Activated CD8-positive, alpha-beta memory T cell treated with anti-CD3 and anti-CD28 coated beads, Interleukin-2, amount 50 U/mL, for 1 hour (primary cell): ENCODE data around the gene RDH14.

Source experiments
- DNase-seq: peaks from one replicate; pipeline ENCODE4 v3.0.0-alpha.2; 2020; ENCODE audit errors: extremely low read depth

The RDH14 gene

DNA sequence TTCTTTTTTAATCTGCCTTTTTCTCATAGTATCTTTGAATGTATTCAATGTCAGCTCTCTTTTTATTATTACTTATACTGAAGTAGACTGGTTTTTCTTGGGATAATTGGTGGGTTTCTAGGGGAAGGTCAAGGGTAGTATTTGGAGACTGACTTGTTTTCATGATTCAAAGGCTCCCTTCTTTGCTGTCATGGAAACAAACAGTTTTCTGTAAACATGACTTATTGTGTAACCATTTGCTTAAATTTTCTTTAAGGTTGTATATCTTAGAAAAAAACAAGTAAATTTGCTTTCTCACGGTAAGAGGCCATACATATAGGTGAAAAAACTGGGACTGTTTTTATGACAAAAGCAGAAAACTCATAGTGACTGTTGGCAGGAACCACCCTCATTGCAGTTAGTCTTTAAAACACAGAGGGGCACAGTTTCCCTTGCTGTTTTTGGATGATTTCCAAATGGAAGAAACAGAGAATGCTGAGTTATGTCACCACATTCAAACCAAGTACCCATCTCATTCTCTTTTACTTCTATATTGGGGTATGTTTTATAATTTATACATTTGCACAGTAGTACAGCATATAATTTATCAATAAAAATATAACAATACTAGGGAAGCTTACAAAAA is 5.8 kb upstream of the RDH14 start:
- DNase-seq: no peak

DNA sequence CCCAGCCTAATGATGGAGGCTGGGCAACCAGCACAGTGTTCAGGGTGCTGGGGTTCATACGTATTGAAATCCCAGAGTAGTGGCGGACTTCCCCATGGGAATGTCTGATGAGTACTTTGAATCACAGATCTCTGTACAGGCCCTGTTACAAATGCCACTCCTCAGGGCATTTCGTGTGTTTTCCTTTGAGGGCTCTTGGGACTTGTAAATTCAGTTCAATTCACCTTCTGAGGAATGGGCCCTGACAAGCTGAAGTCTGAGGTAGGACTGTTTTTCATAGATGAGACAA is 288 bp upstream of the RDH14 start:
- DNase-seq: no peak

DNA sequence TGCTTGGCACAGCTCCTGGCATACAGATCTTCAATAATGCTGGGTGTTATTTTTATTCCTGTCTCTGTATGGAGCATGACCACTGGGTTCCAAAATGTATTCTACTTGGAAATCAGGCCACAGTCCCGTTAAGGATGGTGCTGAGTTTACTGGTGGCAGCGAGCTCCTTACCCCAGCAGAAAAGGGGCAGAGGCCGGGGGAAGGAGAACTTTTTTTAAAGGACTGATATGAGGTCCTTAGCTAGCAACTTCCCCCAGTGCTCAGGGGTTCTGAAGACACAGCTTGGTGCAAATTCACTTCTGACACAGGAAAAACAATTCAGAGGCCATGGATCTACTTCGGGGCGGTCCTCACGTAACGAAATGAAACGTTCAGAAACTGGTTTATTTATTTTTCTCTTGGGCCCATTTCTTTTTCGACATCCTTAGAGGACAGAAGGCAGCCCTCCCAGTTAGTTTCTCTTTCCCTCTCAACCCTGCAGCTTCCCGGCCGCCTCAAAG is 872 bp downstream of the RDH14 start:
- no peak for DNase-seq

DNA sequence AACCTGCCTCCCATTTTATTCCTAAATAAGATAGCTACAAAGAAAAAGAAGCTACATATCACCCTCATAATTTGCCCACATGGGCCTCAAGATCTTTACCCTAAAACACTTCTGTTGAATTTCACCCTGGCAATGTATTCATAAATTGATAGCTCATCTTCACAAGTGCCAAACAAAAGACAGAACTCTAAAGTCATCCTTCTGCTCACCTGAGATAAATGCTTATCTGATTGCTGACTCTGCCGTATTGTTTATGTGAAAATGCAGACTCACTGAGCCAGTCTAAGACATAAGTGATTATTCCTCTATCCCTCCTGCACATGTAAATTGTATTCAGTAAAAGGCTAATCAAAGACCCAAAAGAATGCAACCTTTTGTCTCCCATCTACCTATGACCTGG is 2.0 kb downstream of the RDH14 start:
- no peak for DNase-seq

DNA sequence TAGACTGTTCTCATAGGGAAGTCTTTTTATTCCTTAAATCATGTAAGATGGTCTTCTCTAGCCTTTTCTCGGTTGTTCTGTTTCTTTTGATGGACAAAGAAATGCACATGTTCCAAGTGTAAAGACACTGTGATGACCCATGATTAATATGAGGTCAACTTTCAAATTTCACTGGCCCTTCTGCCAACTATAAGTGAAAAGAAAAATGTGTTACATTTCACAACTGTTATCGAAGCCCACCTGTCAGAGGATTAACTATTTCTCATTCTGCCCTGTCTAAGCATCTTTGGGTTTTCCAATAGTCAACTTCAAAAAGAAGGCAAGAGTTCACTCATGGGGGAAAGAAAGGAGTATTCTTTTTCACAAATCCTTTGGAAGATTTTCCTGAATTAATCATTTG is 3.3 kb downstream of the RDH14 start:
- DNase-seq: no peak

DNA sequence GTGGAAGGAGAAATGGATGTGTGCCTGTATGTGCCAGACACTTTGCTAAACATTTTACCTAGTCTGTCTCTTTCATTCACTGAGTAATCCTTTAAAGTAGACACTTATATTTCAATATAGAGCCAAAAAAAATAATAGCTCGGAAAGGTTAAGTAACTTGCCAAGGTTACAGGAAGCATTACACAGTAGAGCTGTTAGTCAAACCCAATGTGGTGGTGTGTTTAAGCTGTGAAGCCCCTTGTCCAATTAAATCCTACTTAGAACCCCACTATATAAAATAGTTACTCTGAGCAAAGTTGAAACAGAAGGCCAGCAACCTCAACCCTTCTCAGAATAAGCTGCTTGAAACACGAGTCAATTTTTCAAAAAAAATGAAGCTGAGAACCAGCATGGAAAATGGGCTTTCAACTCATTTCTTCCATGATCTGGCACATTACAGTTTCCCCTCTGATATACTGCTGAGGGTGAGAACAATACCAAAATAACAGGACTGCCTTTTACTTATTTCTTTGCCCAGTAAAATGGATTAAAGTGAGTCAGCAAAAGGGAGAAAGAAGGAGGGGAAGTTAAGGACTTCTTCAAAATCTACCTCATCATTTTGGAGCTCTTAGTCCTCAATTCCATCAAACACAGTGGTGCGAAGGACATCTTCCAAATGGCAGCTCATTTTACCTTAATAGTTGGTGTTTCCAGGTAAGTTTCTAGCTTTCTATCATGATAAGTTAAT is 7.9 kb downstream of the RDH14 start:
- no peak for DNase-seq

DNA sequence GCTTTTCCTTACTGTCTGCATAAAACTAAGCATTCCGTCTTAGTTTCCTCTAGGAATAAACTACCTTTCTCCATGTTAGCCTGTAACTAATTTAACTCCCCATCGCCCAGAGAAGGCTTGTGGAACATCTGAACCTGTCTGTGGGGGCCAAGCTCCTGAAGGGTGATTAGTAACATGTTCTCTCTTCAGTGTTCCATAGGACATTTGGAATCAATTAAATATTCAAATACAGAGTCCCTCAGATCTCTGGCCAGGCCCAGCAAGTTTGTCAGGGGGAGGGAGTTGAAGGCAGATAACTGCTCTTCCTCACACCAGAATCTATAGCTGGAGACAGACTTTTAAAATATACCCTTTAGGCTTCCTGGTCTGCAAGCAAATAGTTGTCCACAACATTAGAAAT is 8.8 kb downstream of the RDH14 start:
- no peak for DNase-seq

DNA sequence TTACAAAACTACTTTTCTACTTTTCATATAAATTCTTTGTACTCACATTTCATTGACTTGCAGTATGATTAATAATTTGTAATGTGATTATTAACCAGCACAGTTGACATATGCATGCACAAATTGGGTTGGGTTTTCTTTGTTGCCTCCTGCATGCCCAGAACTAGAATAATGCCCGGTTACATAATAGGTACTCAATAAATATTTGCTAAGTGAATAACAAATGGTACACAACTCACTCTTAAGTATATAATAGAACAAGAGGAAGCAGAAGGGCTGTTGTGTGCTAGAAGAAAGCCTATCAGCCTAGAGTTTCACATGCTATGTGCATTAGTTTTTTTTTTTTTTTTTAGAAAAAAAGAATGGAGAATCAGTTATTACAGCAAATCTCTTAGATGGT is 9.3 kb downstream of the RDH14 start:
- no peak for DNase-seq

DNA sequence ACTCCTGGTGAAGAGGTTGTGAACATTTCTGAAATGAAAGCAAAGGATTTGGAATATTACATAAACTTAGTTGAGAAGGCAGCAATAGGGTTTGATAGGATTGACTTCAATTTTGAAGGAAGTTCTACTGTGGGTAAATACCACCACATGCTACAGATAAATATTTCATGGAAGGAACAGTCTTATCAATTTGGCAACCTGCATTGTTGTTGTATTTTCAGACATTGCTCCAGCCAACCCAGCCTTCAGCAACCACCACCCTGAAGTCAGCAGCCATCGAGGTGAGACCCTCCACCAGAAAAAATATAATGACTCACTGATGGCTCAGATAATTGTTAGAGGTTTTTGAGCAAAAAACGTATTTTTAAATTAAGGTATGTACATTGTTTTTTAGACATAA is 10.0 kb downstream of the RDH14 start:
- no peak for DNase-seq

DNA sequence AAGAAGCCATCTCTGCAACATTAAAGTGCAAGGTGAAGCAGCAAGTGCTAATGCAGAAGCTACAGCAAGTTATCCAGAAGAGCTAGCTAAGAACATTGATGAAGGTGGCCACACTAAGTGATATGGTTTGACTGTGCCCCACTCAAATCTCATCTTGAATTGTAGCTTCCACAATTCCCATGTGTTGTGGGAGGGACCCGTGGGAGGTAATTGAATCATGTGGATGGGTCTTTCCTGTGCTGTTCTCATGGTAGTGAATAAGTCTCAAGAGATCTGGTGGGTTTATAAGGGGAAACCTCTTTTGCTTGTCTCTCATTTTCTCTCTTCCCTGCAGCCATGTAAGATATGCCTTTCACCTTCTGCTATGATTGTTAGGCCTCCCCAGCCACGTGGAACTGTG is 11.4 kb downstream of the RDH14 start:
- DNase-seq: no peak

DNA sequence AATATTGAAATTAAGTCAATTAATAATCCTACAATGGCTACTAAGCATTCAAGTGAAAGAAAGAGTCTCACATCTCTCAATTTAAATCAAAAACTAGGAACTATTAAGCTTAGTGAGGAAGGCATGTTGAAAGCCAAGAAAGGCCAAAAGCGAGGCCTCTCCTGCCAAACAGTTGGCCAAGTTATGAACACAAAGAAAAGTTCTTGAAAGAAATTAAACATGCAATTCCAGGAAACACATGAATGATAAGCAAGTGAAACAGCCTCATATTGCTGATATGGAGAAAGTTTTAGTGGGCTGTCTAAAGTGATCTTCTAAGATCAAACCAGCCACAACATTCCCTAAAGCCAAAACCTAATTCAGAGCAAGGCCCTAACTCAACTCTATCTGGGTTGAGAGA is 11.8 kb downstream of the RDH14 start:
- no peak for DNase-seq

DNA sequence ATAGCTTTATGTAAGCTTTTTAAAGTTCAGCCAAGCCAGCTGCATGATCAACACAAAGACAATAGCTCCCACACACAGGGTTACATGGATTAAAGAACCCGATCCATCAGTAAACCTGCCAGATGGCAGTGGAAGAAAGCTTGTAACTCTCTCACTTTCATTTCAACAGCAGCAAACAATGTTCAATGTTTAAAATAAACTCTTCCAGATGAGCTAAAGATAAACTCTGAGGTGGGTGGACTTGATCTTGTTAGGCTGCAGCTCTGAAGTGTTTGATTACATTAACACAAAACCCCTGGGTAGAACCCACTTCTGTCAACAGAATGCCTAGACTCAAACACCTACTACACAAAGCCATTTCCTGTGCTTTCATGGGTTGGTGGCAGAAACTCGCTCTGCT is 13.9 kb downstream of the RDH14 start:
- no peak for DNase-seq

DNA sequence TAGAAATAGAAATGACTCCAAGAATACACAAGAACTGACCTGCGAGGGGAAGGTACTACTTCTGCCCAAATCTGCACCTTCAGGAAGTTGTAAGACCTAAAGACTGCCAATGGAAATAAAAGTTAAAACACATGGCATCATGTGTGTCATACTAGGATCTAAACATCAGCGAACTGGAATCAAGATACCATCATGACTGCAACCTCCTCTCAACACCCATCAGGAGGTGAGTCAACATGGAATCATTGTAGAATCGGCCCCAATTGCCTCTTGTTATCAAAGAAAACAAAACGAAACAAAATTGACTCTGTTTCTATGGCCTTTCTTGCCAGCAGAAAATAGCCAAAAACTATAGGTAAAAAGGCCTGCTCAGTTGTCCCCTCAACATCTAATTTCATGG is 15.1 kb downstream of the RDH14 start:
- DNase-seq: no peak

DNA sequence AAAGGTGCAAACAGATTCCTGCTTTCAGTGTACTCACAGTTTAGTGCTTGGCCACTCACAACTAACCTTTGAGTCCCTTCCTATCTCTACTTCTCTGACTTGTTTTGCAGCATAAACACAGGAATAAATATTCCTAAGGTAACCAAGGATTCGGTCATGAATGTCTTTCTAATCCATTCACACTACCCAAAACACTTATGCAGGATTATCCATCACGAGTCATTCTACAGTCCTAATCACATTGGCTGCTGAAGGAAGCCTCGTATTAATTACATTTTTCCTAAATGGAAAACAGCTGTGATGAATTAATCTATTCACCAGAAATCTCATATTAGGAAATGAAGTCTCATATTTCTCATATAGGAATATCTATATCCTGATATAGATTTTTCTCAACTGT is 16.3 kb downstream of the RDH14 start:
- no peak for DNase-seq

DNA sequence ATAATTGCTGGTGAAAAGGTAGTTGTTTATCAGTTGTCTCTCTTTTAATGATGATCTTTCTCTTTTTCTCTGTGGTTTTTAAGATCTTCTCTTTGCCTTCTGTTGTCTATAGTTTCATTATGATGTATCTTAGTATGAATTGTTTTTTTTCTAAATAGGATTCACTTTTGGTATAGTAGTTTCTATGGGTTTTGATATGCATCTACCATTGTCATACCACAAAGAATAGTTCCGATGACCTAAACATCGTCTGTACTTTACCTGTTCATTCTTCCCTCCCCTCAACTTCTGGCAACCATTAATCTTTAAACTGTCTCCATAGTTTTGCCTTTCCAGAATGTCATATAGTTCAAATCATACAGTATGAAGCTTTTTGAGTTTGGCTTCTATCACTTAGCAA is 19.6 kb downstream of the RDH14 start:
- no peak for DNase-seq

DNA sequence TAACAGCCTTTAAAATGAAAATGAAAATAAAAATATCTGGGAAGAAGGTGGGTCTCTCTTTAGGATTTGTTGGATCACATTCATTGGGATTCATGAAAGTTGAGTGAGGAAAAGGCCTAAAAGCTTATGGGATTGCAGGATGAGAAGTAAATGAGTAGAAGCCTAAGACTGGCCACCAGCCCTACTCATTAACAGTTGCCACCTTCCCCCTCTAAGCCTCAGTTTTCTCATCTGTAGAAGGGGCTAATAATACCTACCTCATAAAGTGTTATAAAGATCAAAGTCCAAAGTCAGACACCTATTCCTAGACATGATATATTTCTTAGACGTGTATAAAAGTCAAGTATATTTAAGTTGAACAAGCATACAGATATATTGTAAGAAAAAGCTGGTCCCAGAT is 23.8 kb downstream of the RDH14 start:
- DNase-seq: no peak

DNA sequence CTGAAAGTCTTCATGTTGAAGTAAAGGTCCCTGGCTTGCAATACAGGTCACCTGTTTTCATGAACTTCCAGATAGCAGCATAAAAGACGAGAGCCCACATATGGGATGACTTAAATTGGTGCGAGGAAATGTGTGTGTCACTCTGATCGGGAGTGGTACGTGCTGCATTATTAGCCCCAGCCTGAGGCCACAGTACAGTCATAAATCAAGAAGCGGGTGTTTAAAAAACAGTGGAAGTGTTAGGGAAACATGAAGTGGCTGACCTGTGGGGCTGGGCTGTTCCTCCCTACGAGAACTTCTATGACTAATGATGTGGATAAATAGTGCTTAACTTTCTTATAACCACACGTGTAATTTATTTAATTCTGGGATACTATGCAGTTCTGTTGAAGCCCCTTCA is 24.4 kb downstream of the RDH14 start:
- DNase-seq: no peak

DNA sequence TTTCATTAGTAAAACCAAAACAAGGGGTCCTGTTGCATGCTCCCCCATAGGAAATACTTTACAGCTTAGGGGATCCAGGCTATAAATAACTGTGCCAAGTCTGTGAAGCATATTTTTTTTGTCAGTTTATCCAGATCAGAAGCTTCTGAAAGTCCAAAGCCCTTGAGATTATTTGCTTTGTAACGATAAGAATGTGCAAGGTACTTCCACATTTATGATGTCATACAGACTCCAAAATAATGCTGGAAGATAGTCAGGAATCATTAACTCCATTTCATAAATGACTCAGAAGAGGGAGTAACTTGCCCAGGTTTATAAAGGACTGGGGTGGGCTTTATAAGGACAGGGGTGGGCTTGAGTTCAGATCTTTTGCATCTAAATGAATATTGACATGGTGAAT is 29.3 kb downstream of the RDH14 start:
- DNase-seq: no peak

DNA sequence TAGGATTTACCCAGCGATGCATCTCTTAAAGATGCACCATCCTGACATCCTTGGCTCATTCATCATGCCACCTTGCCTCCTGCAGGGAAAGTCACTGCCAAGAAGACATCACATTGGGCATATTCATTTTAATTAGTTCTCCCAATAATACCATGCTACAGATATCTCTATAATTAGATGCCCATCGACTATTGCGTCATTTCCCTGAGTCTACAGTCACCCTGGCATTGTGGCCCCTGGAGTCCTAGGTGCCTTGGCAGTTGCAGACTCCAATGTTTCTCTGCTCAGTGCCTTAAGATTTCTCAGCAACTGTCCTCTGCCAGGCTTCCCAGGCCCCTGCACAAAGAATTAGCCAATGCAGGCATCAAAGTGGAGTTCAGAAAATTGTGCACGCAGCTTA is 32.6 kb downstream of the RDH14 start:
- DNase-seq: no peak

DNA sequence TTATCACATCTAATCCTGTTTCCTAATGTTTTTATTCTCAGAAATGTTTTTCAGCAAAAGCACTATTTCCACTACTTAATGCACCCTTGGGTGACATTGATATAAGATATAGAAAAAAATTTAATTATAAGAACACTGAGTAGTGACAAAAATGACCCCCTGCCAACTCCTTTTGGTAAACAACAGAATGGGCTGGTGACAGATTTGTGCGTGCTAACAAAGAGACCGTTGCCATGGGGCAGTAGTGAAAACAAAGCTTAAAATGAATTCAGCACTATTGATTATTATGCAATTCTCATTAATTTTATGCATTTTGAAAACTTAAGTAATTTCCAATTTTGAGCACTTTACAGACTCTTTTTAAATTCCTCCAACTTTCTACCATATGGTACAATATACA is 33.1 kb downstream of the RDH14 start:
- DNase-seq: no peak

DNA sequence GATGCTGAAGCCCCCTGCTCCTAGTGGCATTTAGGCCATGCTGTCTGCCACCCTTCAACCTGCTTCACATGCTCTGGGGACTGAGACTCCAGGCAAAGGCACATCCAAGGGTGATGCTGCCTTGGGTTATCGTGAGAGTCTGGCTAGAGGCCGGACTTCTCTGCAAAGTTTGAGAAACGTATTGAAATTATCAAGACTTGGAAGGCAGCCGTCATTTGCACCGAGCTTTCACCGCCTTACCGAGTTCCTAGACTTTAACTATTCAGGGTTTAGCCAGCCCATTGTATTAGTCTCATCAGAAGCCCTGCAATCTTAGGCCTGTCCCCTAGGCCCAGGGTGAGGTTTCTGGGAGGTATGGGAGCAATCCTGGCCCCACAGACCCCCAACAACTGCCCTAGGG is 34.0 kb downstream of the RDH14 start:
- no peak for DNase-seq

DNA sequence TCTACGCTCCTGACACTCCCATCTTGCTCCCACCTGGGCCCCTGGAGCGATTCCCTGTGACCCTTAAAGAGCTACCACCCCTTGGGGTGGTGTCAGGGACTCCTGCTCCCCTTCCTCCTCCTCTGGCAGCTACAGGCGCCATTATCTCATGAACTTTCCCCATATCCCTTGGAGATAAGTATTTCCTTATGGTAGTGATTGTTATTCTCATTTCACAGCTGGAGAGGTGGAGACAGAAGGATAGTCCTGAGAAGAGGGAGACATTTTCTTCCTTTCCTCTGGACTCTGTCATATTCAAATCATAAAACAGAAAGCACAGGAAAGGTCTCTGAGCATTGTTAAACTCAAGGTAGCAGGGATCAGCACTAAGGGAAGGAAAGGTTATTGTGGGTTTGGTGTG is 34.6 kb downstream of the RDH14 start:
- DNase-seq: no peak

DNA sequence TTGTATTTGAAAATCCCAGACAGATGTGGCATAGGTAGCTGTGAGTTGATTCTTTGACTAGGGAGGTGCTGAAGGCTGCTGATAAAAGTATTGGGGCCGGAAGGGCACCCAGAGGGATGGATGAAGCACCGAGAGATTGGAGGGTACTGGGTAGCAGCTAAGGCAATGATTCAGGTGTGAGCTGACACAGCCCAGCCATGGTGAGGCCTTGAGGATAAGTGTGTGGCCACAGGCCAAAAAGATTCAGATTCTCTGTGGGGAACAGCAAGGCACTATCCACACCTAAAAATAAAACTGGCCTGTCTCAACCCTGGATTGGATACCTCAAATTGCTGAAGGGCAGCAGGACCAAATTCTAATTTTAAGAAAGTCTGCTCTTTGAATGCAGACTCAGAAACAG is 35.2 kb downstream of the RDH14 start:
- DNase-seq: no peak

DNA sequence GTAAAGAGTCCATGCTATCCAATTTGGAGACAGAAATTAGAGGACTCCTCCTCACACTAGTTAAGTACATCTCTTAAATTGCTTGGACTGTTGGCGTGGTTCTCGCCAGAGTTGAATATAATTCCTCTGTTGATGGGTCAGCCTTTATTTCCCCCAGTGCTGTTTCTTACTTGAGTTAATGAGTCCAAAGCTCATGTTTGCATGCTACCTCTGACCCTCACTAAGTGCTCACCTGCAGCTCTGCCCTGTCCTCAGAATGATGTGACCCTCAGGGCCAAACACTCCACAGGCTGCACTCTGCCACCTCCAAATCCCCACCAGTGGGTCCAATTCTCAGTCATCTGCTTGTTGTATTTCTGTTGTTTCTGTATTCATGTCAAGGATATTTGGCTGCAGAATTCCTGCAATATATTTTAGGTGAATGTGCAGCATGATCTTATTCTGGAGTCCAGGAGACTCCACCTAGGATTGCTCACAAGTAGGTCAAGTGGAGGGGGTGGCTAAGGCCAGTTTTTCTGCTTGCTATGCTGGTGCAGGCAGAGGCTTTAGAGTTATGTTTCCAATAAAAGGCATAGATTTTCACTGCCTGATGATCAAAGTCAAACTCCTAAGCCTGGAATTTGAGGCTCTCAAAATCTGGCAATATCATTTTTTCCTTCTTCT is 37.8 kb downstream of the RDH14 start:
- no peak for DNase-seq
